Hepatocyte (in vitro differentiated cells): ENCODE results near the gene VEPH1. TPM values are rescaled to one million over a fixed set of nuclear protein-coding genes. Genes with fewer than 3 reads are reported as not detected.
A peak's percentile ranks its signal among the peaks of the same experiment; 100 is the strongest.

Experiments
- DNase-seq: peaks from one replicate; pipeline ENCODE4 v3.0.0-alpha.2; 2016; ENCODE audit warnings: low spot score
- H2AFZ ChIP-seq: fragments of 200-600 bp; sonication (generic); 2 replicates; pipeline ENCODE4 v1.6.0; 2016; ENCODE audit warnings: antibody characterized with exemption, mild to moderate bottlenecking
- H3K27ac ChIP-seq: fragments of 200-600 bp; sonication (generic); 2 replicates; pipeline ENCODE4 v1.5.1; 2016; ENCODE audit warnings: mild to moderate bottlenecking
- H3K27me3 ChIP-seq: fragments of 200-600 bp; sonication (generic); 2 replicates; pipeline ENCODE4 v1.6.1; 2016
- H3K36me3 ChIP-seq: fragments of 200-600 bp; sonication (generic); replicated peaks from 2 replicates; pipeline ENCODE4 v1.5.1; 2016; ENCODE audit warnings: low read depth; ENCODE audit not compliant: insufficient read depth
- H3K4me1 ChIP-seq: fragments of 200-600 bp; sonication (generic); 2 replicates; pipeline ENCODE4 v1.5.1; 2016; ENCODE audit warnings: mild to moderate bottlenecking, moderate library complexity; ENCODE audit not compliant: insufficient read depth
- H3K4me2 ChIP-seq: fragments of 200-600 bp; sonication (generic); 2 replicates; pipeline ENCODE4 v1.6.0; 2016
- H3K4me3 ChIP-seq: fragments of 200-600 bp; sonication (generic); 2 replicates; pipeline ENCODE4 v1.5.1; 2016; ENCODE audit warnings: mild to moderate bottlenecking
- H3K79me2 ChIP-seq: fragments of 200-600 bp; sonication (generic); 2 replicates; pipeline ENCODE4 v1.6.0; 2017; ENCODE audit warnings: mild to moderate bottlenecking
- H3K9me2 ChIP-seq: fragments of 200-600 bp; sonication (generic); replicated peaks from 2 replicates; pipeline ENCODE4 v1.6.0; 2017; ENCODE audit warnings: mild to moderate bottlenecking; ENCODE audit not compliant: insufficient read depth
- H3K9me3 ChIP-seq: fragments of 200-600 bp; sonication (generic); 2 replicates; pipeline ENCODE4 v1.5.1; 2016; ENCODE audit warnings: low read depth, mild to moderate bottlenecking
- H4K20me1 ChIP-seq: fragments of 200-600 bp; sonication (generic); 2 replicates; pipeline ENCODE4 v1.6.0; 2016; ENCODE audit warnings: mild to moderate bottlenecking; ENCODE audit not compliant: insufficient read depth, poor library complexity, severe bottlenecking
- EZH2 ChIP-seq: fragments of 200-600 bp; sonication (generic); IDR thresholded peaks from 2 replicates; pipeline ENCODE4 v1.6.1; 2016; ENCODE audit warnings: antibody characterized with exemption, mild to moderate bottlenecking, borderline replicate concordance
- EZH2phosphoT487 ChIP-seq: fragments of 200-600 bp; sonication (generic); IDR thresholded peaks from one replicate; pipeline ENCODE4 v1.6.1; 2018; ENCODE audit warnings: antibody characterized with exemption, mild to moderate bottlenecking, low read depth, moderate library complexity; ENCODE audit not compliant: unreplicated experiment, severe bottlenecking
- whole genome bisulfite sequencing: methylation state at CpG from one replicate; pipeline ENCODE4 v1.1.6; 2016; ENCODE audit warnings: low lambda C conversion rate; ENCODE audit errors: missing lambda C conversion rate; 5-methylcytosine and 5-hydroxymethylcytosine counted together
- polyA plus RNA-seq: library from polyadenylated mRNA; unstranded; fragments of >200 nt; fragmentation: Nextera tagmentation; extraction: Ambion mirVana; gene quantifications from 2 replicates; pipeline ENCODE4 v1.2.1, GENCODE V29; 2016
- total RNA-seq: library from RNA; depleted of rRNA; stranded (reverse); fragments of >200 nt; gene quantifications from 2 replicates; pipeline ENCODE4 v1.2.3, GENCODE V29; 2014
- TF ChIP-seq, protein P1 (sequence below): fragments of 200-600 bp; sonication (generic); IDR thresholded peaks from 2 replicates; pipeline ENCODE4 v1.5.1; 2016; ENCODE audit warnings: antibody characterized with exemption, mild to moderate bottlenecking; ENCODE audit not compliant: poor library complexity

The VEPH1 gene
- total RNA-seq (4.7 and 15.9 TPM in 2 replicates), polyA plus RNA-seq (2.5 and 7.7 TPM in 2 replicates)

DNA sequence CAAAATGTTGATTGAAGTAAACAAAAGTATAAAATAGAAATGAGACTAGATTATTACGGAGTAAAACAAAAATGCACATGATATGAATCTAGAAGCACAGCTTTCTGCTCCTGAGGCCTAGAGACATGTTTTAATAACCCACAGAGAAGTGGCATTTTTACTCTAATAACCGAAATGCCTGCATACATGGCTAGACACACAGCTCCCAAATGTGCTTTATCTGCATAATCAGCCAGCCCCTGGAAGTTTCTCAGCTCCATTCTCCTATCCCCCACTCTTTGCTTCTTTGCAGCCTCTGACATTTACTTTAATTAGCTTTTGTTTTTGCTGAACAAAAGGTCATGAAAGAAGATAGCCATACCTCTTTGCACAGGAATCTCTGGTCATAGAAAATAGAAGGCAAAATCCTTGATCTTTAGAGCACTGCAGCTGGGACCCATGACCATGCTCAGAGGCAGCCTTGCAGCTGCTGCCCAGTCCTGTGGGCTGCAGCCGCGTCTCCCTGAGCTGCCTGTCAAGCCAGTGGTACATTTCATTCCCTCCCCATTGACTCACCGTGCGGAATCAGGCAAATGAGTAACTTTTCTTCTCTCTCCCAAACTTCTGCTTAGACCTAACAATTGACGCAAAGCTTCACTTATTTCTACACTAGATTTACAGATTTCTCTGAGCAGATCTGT, at the start of gene VEPH1:
Gene VEPH1, minus strand, starts transcription at position 501 of the 680 bp plus-strand sequence. CDS start 8,067 bp downstream, outside the sequence.
- Histone ChIP-seq H3K79me2 (no peaks in the 10 kb centered on the region), H3K9me2 (no peaks in the 10 kb centered on the region), H3K4me2 (peak within 1 kb of the TSS; percentile 30), H3K27me3 (no peaks in the 10 kb centered on the region), H3K4me1 (peaks cover 14% of the 10 kb centered on the region), H3K27ac (peak within 1 kb of the TSS; percentile 11), H4K20me1 (no peaks in the 10 kb centered on the region), H2AFZ (no peak within 1 kb of the TSS), H3K4me3 (no peak within 1 kb of the TSS), H3K36me3 (no peaks in the 10 kb centered on the region), H3K9me3 (no peaks in the 10 kb centered on the region)
- TF ChIP-seq EZH2 (no peak), EZH2phosphoT487 (no peak)
- TF ChIP-seq, protein P1, sequence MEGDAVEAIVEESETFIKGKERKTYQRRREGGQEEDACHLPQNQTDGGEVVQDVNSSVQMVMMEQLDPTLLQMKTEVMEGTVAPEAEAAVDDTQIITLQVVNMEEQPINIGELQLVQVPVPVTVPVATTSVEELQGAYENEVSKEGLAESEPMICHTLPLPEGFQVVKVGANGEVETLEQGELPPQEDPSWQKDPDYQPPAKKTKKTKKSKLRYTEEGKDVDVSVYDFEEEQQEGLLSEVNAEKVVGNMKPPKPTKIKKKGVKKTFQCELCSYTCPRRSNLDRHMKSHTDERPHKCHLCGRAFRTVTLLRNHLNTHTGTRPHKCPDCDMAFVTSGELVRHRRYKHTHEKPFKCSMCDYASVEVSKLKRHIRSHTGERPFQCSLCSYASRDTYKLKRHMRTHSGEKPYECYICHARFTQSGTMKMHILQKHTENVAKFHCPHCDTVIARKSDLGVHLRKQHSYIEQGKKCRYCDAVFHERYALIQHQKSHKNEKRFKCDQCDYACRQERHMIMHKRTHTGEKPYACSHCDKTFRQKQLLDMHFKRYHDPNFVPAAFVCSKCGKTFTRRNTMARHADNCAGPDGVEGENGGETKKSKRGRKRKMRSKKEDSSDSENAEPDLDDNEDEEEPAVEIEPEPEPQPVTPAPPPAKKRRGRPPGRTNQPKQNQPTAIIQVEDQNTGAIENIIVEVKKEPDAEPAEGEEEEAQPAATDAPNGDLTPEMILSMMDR: no peak
- WGBS: 38% methylated on average over 7 of the region's 7 CpGs
- DNase-seq: peak; percentile 58

DNA sequence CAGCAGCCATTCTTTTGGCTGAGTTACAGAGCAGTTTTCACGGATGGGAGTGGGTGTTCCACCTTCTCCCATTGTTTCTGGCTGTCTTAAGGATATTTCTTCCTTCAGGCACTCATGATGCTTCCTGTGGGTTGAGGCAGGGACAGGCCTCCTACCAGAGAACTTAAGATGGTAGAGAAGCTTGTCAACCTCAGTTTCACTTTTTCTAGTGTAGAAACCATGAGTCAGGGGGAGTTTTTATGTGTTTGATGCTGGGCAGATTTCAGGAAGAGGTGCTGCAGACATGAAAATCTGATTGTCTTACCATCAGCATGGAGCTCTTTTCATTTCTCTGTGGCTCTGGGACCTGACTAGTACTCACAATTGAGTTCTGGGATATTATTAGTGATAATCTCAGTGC, 48.7 kb upstream of the VEPH1 start:
- H3K36me3 ChIP-seq: no peaks in the 10 kb centered on the region
- H3K4me3 ChIP-seq: no peak overlapping the region
- no peaks in the 10 kb centered on the region for H3K9me2 ChIP-seq
- no peak overlapping the region for H2AFZ ChIP-seq
- TF ChIP-seq EZH2 (no peak), EZH2phosphoT487 (no peak)
- TF ChIP-seq, protein P1: no peak
- H3K4me2 ChIP-seq: no peak overlapping the region
- no peaks in the 10 kb centered on the region for H3K27me3 ChIP-seq
- H3K9me3 ChIP-seq: no peaks in the 10 kb centered on the region
- no peak for DNase-seq
- no peaks in the 10 kb centered on the region for H3K79me2 ChIP-seq
- H3K4me1 ChIP-seq: no peaks in the 10 kb centered on the region
- 95% methylated on average over 1 of the region's 1 CpG for WGBS
- H4K20me1 ChIP-seq: no peaks in the 10 kb centered on the region
- no peak overlapping the region for H3K27ac ChIP-seq

DNA sequence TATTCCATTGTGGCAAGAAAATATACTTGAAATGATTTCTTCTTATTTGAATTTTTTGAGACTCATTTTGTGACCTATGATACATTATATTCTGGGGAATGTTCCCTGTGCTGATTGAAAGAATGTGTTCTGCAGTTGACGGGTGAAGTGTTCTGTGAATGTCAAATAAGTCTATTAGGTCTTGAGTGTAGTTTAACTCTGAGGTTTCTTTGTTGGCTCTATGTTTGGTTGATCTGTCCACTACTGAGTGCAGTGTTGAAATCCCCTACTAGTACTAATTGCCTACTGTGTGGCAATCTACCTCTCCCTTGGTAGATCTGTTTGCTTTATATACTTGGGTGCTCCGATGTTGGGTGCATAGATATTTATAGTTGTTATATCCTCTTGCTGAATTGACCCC, 46.3 kb upstream of the VEPH1 start:
- Histone ChIP-seq H3K9me3 (no peaks in the 10 kb centered on the region), H3K27me3 (no peaks in the 10 kb centered on the region), H3K79me2 (no peaks in the 10 kb centered on the region), H3K4me3 (no peak overlapping the region), H3K27ac (no peak overlapping the region), H2AFZ (no peak overlapping the region), H3K4me1 (no peaks in the 10 kb centered on the region), H3K9me2 (no peaks in the 10 kb centered on the region), H3K4me2 (no peak overlapping the region), H4K20me1 (no peaks in the 10 kb centered on the region), H3K36me3 (no peaks in the 10 kb centered on the region)
- 87% methylated on average over 2 of the region's 2 CpGs for WGBS
- TF ChIP-seq, protein P1: no peak
- no peak for TF ChIP-seq EZH2
- TF ChIP-seq EZH2phosphoT487: no peak
- DNase-seq: no peak
